AG10803 (cell line): ENCODE results near the gene RBM42.
"Not testable (repeated sequence)": the region's sequence is repeated elsewhere in the genome, so short reads cannot be mapped to it uniquely, and the experiment has no call there.

Source experiments
- DNase-seq: peaks from one replicate; pipeline ENCODE4 v3.0.0; 2010; ENCODE audit warnings: low read depth
- H3K4me3 ChIP-seq: 2 replicates; pipeline ENCODE4 v1.5.1; 2011; ENCODE audit warnings: mild to moderate bottlenecking, low read length, control low read depth
- TF ChIP-seq, protein P1 (sequence below): conservative IDR thresholded peaks from 2 replicates; pipeline ENCODE4 v1.5.1; 2011; ENCODE audit warnings: mild to moderate bottlenecking, low read length, control low read depth, inconsistent platforms

The RBM42 gene

DNA sequence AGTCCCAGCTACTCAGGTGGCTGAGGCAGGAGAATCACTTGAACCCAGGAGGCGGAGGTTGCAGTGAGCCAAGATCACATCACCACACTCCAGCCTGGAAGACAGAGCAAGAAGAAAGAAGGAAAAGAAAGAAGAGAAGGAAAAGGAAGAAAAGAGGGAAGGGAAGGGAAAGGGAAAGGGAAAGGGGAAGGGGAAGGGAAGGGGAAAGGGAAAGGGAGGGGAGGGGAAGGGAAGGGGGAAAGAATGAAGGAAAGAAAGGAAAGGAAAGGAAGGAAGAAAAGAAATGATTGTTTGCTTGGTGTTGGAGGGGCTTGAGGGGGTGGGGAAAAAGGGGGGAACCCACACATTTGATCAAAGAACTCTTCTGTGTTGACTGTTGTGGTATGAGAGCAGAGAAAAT is 32.9 kb upstream of the RBM42 start:
- TF ChIP-seq, protein P1, sequence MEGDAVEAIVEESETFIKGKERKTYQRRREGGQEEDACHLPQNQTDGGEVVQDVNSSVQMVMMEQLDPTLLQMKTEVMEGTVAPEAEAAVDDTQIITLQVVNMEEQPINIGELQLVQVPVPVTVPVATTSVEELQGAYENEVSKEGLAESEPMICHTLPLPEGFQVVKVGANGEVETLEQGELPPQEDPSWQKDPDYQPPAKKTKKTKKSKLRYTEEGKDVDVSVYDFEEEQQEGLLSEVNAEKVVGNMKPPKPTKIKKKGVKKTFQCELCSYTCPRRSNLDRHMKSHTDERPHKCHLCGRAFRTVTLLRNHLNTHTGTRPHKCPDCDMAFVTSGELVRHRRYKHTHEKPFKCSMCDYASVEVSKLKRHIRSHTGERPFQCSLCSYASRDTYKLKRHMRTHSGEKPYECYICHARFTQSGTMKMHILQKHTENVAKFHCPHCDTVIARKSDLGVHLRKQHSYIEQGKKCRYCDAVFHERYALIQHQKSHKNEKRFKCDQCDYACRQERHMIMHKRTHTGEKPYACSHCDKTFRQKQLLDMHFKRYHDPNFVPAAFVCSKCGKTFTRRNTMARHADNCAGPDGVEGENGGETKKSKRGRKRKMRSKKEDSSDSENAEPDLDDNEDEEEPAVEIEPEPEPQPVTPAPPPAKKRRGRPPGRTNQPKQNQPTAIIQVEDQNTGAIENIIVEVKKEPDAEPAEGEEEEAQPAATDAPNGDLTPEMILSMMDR, result no peak
- DNase-seq, result no peak
- H3K4me3 ChIP-seq, result no peak overlapping the region

DNA sequence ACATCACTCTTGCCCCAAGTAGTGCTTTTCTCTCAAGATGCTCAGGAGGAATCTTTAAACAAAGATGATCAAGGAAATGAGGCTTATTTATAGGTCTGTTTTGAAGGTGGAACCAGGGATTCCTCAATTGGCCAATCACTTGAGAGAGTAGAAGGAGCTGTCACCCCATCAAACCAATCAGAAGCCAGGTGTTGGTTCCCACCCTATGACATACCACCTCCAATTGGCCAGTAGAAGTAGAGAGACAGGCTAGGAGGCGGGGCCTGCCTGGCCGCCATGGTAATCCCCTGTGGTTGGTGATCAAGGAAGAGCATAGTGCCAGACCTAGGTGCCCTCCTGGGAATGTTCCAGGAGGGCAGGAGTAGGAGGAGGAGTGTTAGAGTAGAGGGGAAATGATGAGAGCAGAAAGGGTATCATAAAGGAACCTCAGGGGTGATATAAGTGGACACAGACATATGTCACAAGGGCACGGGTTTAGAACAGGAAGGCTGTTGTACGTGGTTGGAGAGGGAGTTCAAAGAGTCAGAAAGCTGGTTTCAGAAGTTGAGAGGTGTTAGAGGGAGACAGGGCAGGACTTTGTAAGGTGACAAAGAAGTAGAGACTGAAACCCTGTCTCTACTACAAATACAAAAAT is 32.4 kb upstream of the RBM42 start:
- no peak overlapping the region for H3K4me3 ChIP-seq
- TF ChIP-seq, protein P1, result no peak
- no peak for DNase-seq

DNA sequence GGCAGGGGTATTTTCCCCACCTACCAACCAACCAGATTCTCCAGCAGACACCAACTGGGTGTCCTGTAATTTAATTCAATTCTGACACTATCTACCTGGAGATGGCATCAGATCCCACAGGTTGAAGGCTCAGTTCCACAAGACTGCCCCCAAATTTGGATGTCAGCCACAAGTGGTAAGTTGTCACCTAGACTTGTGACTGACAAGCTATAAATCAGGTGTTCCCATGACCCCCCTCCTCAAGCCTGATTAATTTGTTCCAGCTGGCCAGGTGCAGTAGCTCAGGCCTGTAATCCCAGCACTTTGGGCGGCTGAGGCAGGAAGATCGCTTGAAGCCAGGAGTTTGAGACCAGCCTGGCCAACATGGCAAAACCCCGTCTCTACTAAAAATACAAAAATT is 26.9 kb upstream of the RBM42 start:
- TF ChIP-seq, protein P1, result no peak
- no peak for DNase-seq
- no peak overlapping the region for H3K4me3 ChIP-seq

DNA sequence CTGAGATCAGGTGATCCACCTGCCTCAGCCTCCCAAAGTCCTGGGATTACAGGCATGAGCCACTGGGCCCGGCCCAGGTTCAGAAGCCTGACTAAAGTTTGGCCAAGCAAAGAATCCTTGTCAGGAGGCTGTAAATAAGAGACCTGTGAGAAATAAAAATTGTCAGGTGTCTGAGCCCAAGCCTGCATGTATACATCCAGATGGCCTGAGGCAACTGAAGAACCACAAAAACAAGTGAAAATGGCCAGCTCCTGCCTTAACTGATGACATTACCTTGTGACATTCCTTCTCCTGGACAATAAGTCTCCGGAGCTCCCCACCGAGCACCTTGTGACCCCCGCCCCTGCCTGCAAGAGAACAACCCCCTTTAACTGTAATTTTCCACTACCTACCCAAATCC is 24.4 kb upstream of the RBM42 start:
- not testable (repeated sequence) for DNase-seq, H3K4me3 ChIP-seq

DNA sequence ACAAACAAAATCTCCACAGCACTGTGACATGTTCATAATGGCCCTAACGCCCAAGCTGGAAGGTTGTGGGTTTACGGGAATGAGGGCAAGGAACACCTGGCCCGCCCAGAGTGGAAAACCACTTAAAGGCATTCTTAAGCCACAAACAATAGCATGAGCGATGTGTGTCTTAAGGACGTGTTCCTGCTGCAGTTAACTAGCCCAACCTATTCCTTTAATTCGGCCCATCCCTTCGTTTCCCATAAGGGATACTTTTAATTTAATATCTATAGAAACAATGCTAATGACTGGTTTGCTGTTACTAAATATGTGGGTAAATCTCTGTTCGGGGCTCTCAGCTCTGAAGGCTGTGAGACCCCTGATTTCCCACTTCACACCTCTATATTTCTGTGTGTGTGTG is 21.7 kb upstream of the RBM42 start:
- H3K4me3 ChIP-seq, DNase-seq: not testable (repeated sequence)

DNA sequence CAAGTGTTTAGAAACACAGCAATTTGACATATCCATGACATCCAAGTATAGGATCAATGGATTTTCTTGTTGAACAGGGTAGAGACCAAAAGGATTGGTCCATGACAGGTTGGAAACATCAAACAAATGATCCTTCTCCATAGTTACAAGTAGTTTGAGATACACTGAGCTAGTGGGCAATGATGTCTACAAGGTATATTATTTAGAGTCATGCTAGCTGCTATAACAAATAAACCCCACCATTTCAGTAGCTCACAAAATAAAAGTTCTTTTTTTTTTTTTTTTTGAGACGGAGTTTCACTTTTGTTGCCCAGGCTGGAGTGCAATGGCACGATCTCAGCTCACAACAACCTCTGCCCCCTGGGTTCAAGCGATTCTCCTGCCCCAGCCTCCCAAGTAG is 21.2 kb upstream of the RBM42 start:
- TF ChIP-seq, protein P1, result no peak

DNA sequence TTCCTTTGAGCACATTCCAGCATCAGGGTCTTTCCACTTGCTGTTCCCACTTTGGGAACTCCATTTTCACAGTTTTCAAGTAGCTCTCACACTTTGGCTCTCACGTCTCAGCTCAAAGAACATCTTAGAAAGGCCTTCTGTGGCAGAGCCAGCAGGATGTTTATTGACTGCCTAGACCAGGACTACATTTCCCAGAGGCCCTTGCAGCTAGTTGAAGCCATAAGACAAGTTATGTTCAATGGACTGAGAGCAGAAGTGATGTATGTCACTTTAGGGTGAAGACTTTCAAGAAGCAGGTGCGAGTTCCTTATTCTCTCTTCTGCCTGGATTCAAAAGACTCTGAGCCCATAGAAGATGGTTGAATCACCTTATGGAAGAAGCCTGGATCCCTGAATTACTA is 20.6 kb upstream of the RBM42 start:
- no peak for DNase-seq
- H3K4me3 ChIP-seq, result no peak overlapping the region
- TF ChIP-seq, protein P1, result no peak

More for the DNA sequence above, 21.2 kb upstream of the RBM42 start:
- H3K4me3 ChIP-seq, result no peak overlapping the region
- no peak for DNase-seq

DNA sequence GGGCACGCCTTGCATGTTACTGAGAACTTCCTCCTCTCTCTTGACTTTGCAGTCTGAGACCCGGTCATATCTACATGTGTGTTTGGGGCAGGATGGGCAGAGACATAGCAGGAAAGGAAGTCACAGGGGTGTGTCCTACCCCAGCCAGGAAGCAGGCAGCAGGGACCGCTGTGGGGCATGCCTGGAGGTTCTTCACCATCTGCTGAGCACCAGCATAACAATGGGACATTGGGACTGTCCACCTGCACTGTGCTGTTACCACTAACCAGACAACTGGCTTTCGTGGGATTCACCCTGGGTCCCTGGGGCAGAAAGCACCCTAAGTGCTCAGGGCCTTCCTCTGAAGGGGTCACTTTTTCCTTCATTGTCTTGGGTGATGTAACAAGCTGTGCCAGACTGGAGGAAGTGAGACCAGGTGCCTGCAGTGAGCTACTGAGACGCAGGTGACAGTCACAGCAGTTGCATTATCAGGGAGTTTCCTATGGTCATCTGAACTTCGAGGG is 18.9 kb upstream of the RBM42 start:
- TF ChIP-seq, protein P1, result no peak
- no peak for DNase-seq
- no peak overlapping the region for H3K4me3 ChIP-seq
